ENCODE measurements around the gene ARHGAP44. TPM values are rescaled to one million over a fixed set of nuclear protein-coding genes. Genes with fewer than 3 reads are reported as not detected.

Gene ARHGAP44
- total RNA-seq, 5 donors from 2014 or later (not counting 1 experiment from before 2014, with no cell fraction given): 0.15 to 0.39 (median 0.38) TPM; not detected in 2

GRCh38 chr17:13002761-13003453 is 213.6 kb downstream of the ARHGAP44 start:
- peaks cover 19 to 81% of the 10 kb centered on the region in 2 donors for H3K36me3 ChIP-seq (ENCODE audit: control insufficient read depth in 2 of 2, extremely low read depth in 1 of 2, insufficient read depth in 1 of 2, low read length in 1 of 2)
- Mint-ChIP-seq H3K36me3 (peaks cover 35% of the 10 kb centered on the region), H3K9me3 (no peaks in the 10 kb centered on the region), H3K27ac (no peak overlapping the region), H3K4me3 (no peak overlapping the region), H3K4me1 (peaks cover 0 to 3% (median 2%) of the 10 kb centered on the region in 3 donors), H3K27me3 (no peaks in the 10 kb centered on the region)
- no peaks in the 10 kb centered on the region for H3K9me3 ChIP-seq
- H3K27ac ChIP-seq (ENCODE audit: low read length): no peak overlapping the region
- CTCF ChIA-PET: interaction anchor here (1.0 to 3.8 kb wide), 4 partner anchors 15 to 27 kb away, joined by 3 to 16 read pairs (median 4); partner anchors contain the start of gene ELAC2 (in 1 of the 2)
- POLR2A ChIA-PET: no interaction called here
- no peak overlapping the region for H3K4me3 ChIP-seq (ENCODE audit: control insufficient read depth in 1 of 2, extremely low read depth in 1 of 2, low read length in 1 of 2)
- peak; percentile 32 to 51 (median 42) for ATAC-seq (replicated peaks in 1 of 4)
- WGBS (ENCODE audit: insufficient coverage): 33% methylated on average over 3 of the region's 15 CpGs
- peaks cover 0 to 5% of the 10 kb centered on the region in 2 experiments for H3K4me1 ChIP-seq (ENCODE audit: control insufficient read depth in 1 of 2, extremely low read depth in 1 of 2, insufficient read depth in 2 of 2, low read length in 2 of 2)
- DNase-seq: peak in 23 of 35 experiments; percentile 9 to 69 (median 27)
- no peaks in the 10 kb centered on the region for H3K27me3 ChIP-seq (replicated peaks in 1 of 2; ENCODE audit: control insufficient read depth in 2 of 2, extremely low read depth in 1 of 2, insufficient read depth in 2 of 2, low read length in 1 of 2)

GRCh38 chr17:13003454-13003851 is 214.2 kb downstream of the ARHGAP44 start:
- H3K27me3 ChIP-seq (replicated peaks in 1 of 2; ENCODE audit: control insufficient read depth in 2 of 2, extremely low read depth in 1 of 2, insufficient read depth in 2 of 2, low read length in 1 of 2): no peaks in the 10 kb centered on the region
- Mint-ChIP-seq H3K36me3 (peaks cover 34% of the 10 kb centered on the region), H3K4me1 (peaks cover 0 to 3% (median 2%) of the 10 kb centered on the region in 3 donors), H3K9me3 (no peaks in the 10 kb centered on the region), H3K4me3 (no peak overlapping the region), H3K27ac (no peak overlapping the region), H3K27me3 (no peaks in the 10 kb centered on the region)
- POLR2A ChIA-PET: no interaction called here
- H3K4me3 ChIP-seq (ENCODE audit: control insufficient read depth in 1 of 2, extremely low read depth in 1 of 2, low read length in 1 of 2): no peak overlapping the region
- no peaks in the 10 kb centered on the region for H3K9me3 ChIP-seq
- DNase-seq: no peak
- H3K27ac ChIP-seq (ENCODE audit: low read length): no peak overlapping the region
- CTCF ChIA-PET: interaction anchor here (1.0 to 3.8 kb wide), 4 partner anchors 14 to 27 kb away, joined by 3 to 16 read pairs (median 4); partner anchors contain the start of gene ELAC2 (in 1 of the 2)
- WGBS (ENCODE audit: insufficient coverage): 89% methylated on average over 8 of the region's 9 CpGs
- peaks cover 0 to 5% of the 10 kb centered on the region in 2 experiments for H3K4me1 ChIP-seq (ENCODE audit: control insufficient read depth in 1 of 2, extremely low read depth in 1 of 2, insufficient read depth in 2 of 2, low read length in 2 of 2)
- peak in 3 of 4 experiments; percentile 8 to 26 (median 15) for ATAC-seq (replicated peaks in 1 of 4)
- H3K36me3 ChIP-seq (ENCODE audit: control insufficient read depth in 2 of 2, extremely low read depth in 1 of 2, insufficient read depth in 1 of 2, low read length in 1 of 2): peaks cover 23 to 78% of the 10 kb centered on the region in 2 donors

GRCh38 chr17:13003927-13004326 is 214.6 kb downstream of the ARHGAP44 start:
- 100% methylated on average over 1 of the region's 6 CpGs for WGBS (ENCODE audit: insufficient coverage)
- no peak for ATAC-seq (replicated peaks in 1 of 4)

GRCh38 chr17:13004336-13004735 is 215.0 kb downstream of the ARHGAP44 start:
- H3K4me3 ChIP-seq (ENCODE audit: control insufficient read depth in 1 of 2, extremely low read depth in 1 of 2, low read length in 1 of 2): no peak overlapping the region
- ChIA-PET CTCF (interaction anchor here (1.0 to 3.8 kb wide), 3 partner anchors 14 to 26 kb away, joined by 3 to 16 read pairs (median 6); partner anchors contain the start of gene ELAC2 (in 1 of the 2)), POLR2A (no interaction called here)
- Mint-ChIP-seq H3K27ac (no peak overlapping the region), H3K4me3 (no peak overlapping the region), H3K9me3 (no peaks in the 10 kb centered on the region), H3K4me1 (peaks cover 0 to 3% (median 2%) of the 10 kb centered on the region in 3 donors), H3K36me3 (peaks cover 31% of the 10 kb centered on the region), H3K27me3 (no peaks in the 10 kb centered on the region)
- peaks cover 0 to 5% of the 10 kb centered on the region in 2 experiments for H3K4me1 ChIP-seq (ENCODE audit: control insufficient read depth in 1 of 2, extremely low read depth in 1 of 2, insufficient read depth in 2 of 2, low read length in 2 of 2)
- ATAC-seq (replicated peaks in 1 of 4) (no peak), DNase-seq (no peak)
- H3K36me3 ChIP-seq (ENCODE audit: control insufficient read depth in 2 of 2, extremely low read depth in 1 of 2, insufficient read depth in 1 of 2, low read length in 1 of 2): peaks cover 21 to 74% of the 10 kb centered on the region in 2 donors
- no peaks in the 10 kb centered on the region for H3K9me3 ChIP-seq
- no peak overlapping the region for H3K27ac ChIP-seq (ENCODE audit: low read length)
- 100% methylated on average over 2 of the region's 4 CpGs for WGBS (ENCODE audit: insufficient coverage)
- no peaks in the 10 kb centered on the region for H3K27me3 ChIP-seq (replicated peaks in 1 of 2; ENCODE audit: control insufficient read depth in 2 of 2, extremely low read depth in 1 of 2, insufficient read depth in 2 of 2, low read length in 1 of 2)

More at GRCh38 chr17:13003927-13004326, 214.6 kb downstream of the ARHGAP44 start:
- ChIA-PET CTCF (interaction anchor here (1.0 to 3.8 kb wide), 2 partner anchors 14 to 21 kb away, joined by 3 to 16 read pairs; partner anchors contain the start of gene ELAC2 (in 1 of the 2)), POLR2A (no interaction called here)
- peaks cover 0 to 5% of the 10 kb centered on the region in 2 experiments for H3K4me1 ChIP-seq (ENCODE audit: control insufficient read depth in 1 of 2, extremely low read depth in 1 of 2, insufficient read depth in 2 of 2, low read length in 2 of 2)
- H3K27ac Mint-ChIP-seq: no peak overlapping the region
- peaks cover 34% of the 10 kb centered on the region for H3K36me3 Mint-ChIP-seq
- no peaks in the 10 kb centered on the region for H3K27me3 ChIP-seq (replicated peaks in 1 of 2; ENCODE audit: control insufficient read depth in 2 of 2, extremely low read depth in 1 of 2, insufficient read depth in 2 of 2, low read length in 1 of 2)
- H3K9me3 ChIP-seq: no peaks in the 10 kb centered on the region
- H3K27me3 Mint-ChIP-seq: no peaks in the 10 kb centered on the region
- H3K4me3 Mint-ChIP-seq: no peak overlapping the region
- H3K9me3 Mint-ChIP-seq: no peaks in the 10 kb centered on the region
- H3K27ac ChIP-seq (ENCODE audit: low read length): no peak overlapping the region
- no peak for DNase-seq
- H3K4me3 ChIP-seq (ENCODE audit: control insufficient read depth in 1 of 2, extremely low read depth in 1 of 2, low read length in 1 of 2): no peak overlapping the region
- peaks cover 24 to 77% of the 10 kb centered on the region in 2 donors for H3K36me3 ChIP-seq (ENCODE audit: control insufficient read depth in 2 of 2, extremely low read depth in 1 of 2, insufficient read depth in 1 of 2, low read length in 1 of 2)
- H3K4me1 Mint-ChIP-seq: peaks cover 0 to 3% (median 2%) of the 10 kb centered on the region in 3 donors

GRCh38 chr17:13005530-13005929 is 216.2 kb downstream of the ARHGAP44 start:
- Mint-ChIP-seq H3K9me3 (no peaks in the 10 kb centered on the region), H3K36me3 (peaks cover 34% of the 10 kb centered on the region), H3K4me3 (no peak overlapping the region), H3K4me1 (peaks cover 0 to 3% (median 2%) of the 10 kb centered on the region in 3 donors), H3K27me3 (no peaks in the 10 kb centered on the region), H3K27ac (no peak overlapping the region)
- ChIA-PET POLR2A (interaction anchor here in 1 of 2 donors (0.5 kb wide), 1 partner anchor 9 kb away, joined by 5 read pairs; no protein-coding TSS in a partner anchor), CTCF (interaction anchor here (0.7 to 3.8 kb wide), 2 partner anchors 12 to 13 kb away, joined by 3 to 16 read pairs; partner anchors contain the start of gene ELAC2 (in 1 of the 2))
- no peaks in the 10 kb centered on the region for H3K9me3 ChIP-seq
- DNase-seq (no peak), ATAC-seq (replicated peaks in 1 of 4) (no peak)
- H3K36me3 ChIP-seq (ENCODE audit: control insufficient read depth in 2 of 2, extremely low read depth in 1 of 2, insufficient read depth in 1 of 2, low read length in 1 of 2): peaks cover 15 to 75% of the 10 kb centered on the region in 2 donors
- no peaks in the 10 kb centered on the region for H3K27me3 ChIP-seq (replicated peaks in 1 of 2; ENCODE audit: control insufficient read depth in 2 of 2, extremely low read depth in 1 of 2, insufficient read depth in 2 of 2, low read length in 1 of 2)
- WGBS (ENCODE audit: insufficient coverage): 99% methylated on average over 4 of the region's 6 CpGs
- no peak overlapping the region for H3K4me3 ChIP-seq (ENCODE audit: control insufficient read depth in 1 of 2, extremely low read depth in 1 of 2, low read length in 1 of 2)
- H3K4me1 ChIP-seq (ENCODE audit: control insufficient read depth in 1 of 2, extremely low read depth in 1 of 2, insufficient read depth in 2 of 2, low read length in 2 of 2): peaks cover 0 to 5% of the 10 kb centered on the region in 2 experiments
- H3K27ac ChIP-seq (ENCODE audit: low read length): no peak overlapping the region

GRCh38 chr17:13008461-13008860 is 219.2 kb downstream of the ARHGAP44 start:
- peaks cover 18 to 81% of the 10 kb centered on the region in 2 donors for H3K36me3 ChIP-seq (ENCODE audit: control insufficient read depth in 2 of 2, extremely low read depth in 1 of 2, insufficient read depth in 1 of 2, low read length in 1 of 2)
- peaks cover 0 to 1% of the 10 kb centered on the region in 2 experiments for H3K4me1 ChIP-seq (ENCODE audit: control insufficient read depth in 1 of 2, extremely low read depth in 1 of 2, insufficient read depth in 2 of 2, low read length in 2 of 2)
- DNase-seq: no peak
- Mint-ChIP-seq H3K4me3 (no peak overlapping the region), H3K27ac (no peak overlapping the region), H3K4me1 (peaks cover 2 to 6% (median 5%) of the 10 kb centered on the region in 3 donors), H3K27me3 (no peaks in the 10 kb centered on the region), H3K9me3 (no peaks in the 10 kb centered on the region), H3K36me3 (peaks cover 55% of the 10 kb centered on the region)
- ChIA-PET POLR2A (interaction anchor here in 1 of 2 donors (1.3 kb wide), 1 partner anchor 10 kb away, joined by 7 read pairs; the partner anchor contains the start of gene ELAC2), CTCF (no interaction called here)
- no peak overlapping the region for H3K4me3 ChIP-seq (ENCODE audit: control insufficient read depth in 1 of 2, extremely low read depth in 1 of 2, low read length in 1 of 2)
- 100% methylated on average over 1 of the region's 8 CpGs for WGBS (ENCODE audit: insufficient coverage)
- H3K27ac ChIP-seq (ENCODE audit: low read length): no peak overlapping the region
- ATAC-seq (replicated peaks in 1 of 4): no peak
- no peaks in the 10 kb centered on the region for H3K27me3 ChIP-seq (replicated peaks in 1 of 2; ENCODE audit: control insufficient read depth in 2 of 2, extremely low read depth in 1 of 2, insufficient read depth in 2 of 2, low read length in 1 of 2)
- no peaks in the 10 kb centered on the region for H3K9me3 ChIP-seq
